DND-41 (cell line): ENCODE measurements around the gene YIPF4.

ENCODE experiments used
- EZH2 ChIP-seq: IDR thresholded peaks from 3 replicates; pipeline ENCODE4 v1.6.1; 2012; ENCODE audit warnings: borderline replicate concordance, low read depth, mild to moderate bottlenecking, moderate library complexity, low read length, inconsistent platforms; ENCODE audit not compliant: severe bottlenecking
- TF ChIP-seq, protein P1 (sequence below): IDR thresholded peaks from 2 replicates; pipeline ENCODE4 v1.5.1; 2012; ENCODE audit warnings: borderline replicate concordance, low read length, moderate library complexity, mild to moderate bottlenecking; ENCODE audit not compliant: poor library complexity, severe bottlenecking; ENCODE audit errors: extremely low read depth

- TF ChIP-seq, protein P1, sequence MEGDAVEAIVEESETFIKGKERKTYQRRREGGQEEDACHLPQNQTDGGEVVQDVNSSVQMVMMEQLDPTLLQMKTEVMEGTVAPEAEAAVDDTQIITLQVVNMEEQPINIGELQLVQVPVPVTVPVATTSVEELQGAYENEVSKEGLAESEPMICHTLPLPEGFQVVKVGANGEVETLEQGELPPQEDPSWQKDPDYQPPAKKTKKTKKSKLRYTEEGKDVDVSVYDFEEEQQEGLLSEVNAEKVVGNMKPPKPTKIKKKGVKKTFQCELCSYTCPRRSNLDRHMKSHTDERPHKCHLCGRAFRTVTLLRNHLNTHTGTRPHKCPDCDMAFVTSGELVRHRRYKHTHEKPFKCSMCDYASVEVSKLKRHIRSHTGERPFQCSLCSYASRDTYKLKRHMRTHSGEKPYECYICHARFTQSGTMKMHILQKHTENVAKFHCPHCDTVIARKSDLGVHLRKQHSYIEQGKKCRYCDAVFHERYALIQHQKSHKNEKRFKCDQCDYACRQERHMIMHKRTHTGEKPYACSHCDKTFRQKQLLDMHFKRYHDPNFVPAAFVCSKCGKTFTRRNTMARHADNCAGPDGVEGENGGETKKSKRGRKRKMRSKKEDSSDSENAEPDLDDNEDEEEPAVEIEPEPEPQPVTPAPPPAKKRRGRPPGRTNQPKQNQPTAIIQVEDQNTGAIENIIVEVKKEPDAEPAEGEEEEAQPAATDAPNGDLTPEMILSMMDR, result no peak
- TF ChIP-seq EZH2, result no peak
Observed at GRCh38 chr2:32235315-32235714, 42.4 kb upstream of the YIPF4 start.
